K562 (cell line): ENCODE measurements around the gene TBC1D1. TPM values are rescaled to one million over a fixed set of nuclear protein-coding genes. Genes with fewer than 3 reads are reported as not detected.

Experiments used
- ATAC-seq: fragments of 200-7000 bp; cut with Tn5 transposase; 3 replicates; pipeline ENCODE4 v1.9.1; 2020; ENCODE audit warnings: moderate library complexity
- BruUV-seq: library from RNA; stranded (reverse); fragments of 400-500 nt; replicated peaks from 2 replicates; lab custom pipeline; 2021; lab: Mats Ljungman, UMichigan
- CTCF ChIA-PET: fragments of 300-600 bp; formaldehyde crosslinking; extraction: SDS; loops from one replicate; lab custom pipeline; 2021; ENCODE audit warnings: low intra/inter-chr PET ratio; lab: Yijun Ruan, JAX
- POLR2A ChIA-PET: fragments of 300-600, 350-650 bp; sonication (Branson Sonifier 250); formaldehyde crosslinking; extraction: SDS; loops from one replicate; lab custom pipeline; 2021; ENCODE audit warnings: antibody characterized with exemption, inconsistent platforms; lab: Yijun Ruan, JAX
- DNase-seq, 4 experiments: peaks; one replicate each; pipeline versions ENCODE4 v3.0.0 to v3.0.0-alpha.2; 2011 to 2018; ENCODE audit warnings: low spot score in 3 of 4, mixed read lengths in 3 of 4; ENCODE audit errors: extremely low read depth in 1 of 4
- FAIRE-seq: peaks from 2 replicates; lab custom pipeline; 2011; peaks lifted over from hg19 to GRCh38; lab: Jason Lieb, UNC
- H2AFZ ChIP-seq: 2 replicates; pipeline ENCODE4 v1.6.0; 2011; ENCODE audit warnings: low read depth, low read length, control low read depth, inconsistent platforms
- H3K27ac ChIP-seq: fragments of 200-600 bp; 3 replicates; pipeline ENCODE4 v1.8.0; 2011; ENCODE audit warnings: low read depth, mild to moderate bottlenecking, control low read depth, inconsistent platforms, low read length, moderate library complexity, mixed read lengths; ENCODE audit errors: extremely low read depth
- H3K27me3 ChIP-seq, 2 experiments: fragments of 300-600 bp in 1 of 2; 2 replicates in 1 of 2; 3 replicates in 1 of 2; pipeline versions ENCODE4 v1.6.0 to v1.8.0; 2011; ENCODE audit warnings: inconsistent platforms in 2 of 2, low read length in 2 of 2, mild to moderate bottlenecking in 1 of 2, mixed read lengths in 1 of 2, moderate library complexity in 1 of 2; ENCODE audit not compliant: control insufficient read depth in 2 of 2, insufficient read depth in 2 of 2
- H3K36me3 ChIP-seq: fragments of 300-600 bp; 3 replicates; pipeline ENCODE4 v1.8.0; 2011; ENCODE audit warnings: mild to moderate bottlenecking, low read length, inconsistent platforms; ENCODE audit not compliant: control insufficient read depth, insufficient read depth
- H3K4me1 ChIP-seq, 2 experiments: fragments of 200-600 bp in 1 of 2; replicated peaks in 1 of 2; 2 replicates in 1 of 2; 3 replicates in 1 of 2; pipeline versions ENCODE4 v1.5.1 to v1.8.0; 2011; ENCODE audit warnings: inconsistent platforms in 2 of 2, low read length in 2 of 2, mild to moderate bottlenecking in 1 of 2, mixed read lengths in 1 of 2, moderate library complexity in 1 of 2; ENCODE audit not compliant: control insufficient read depth in 2 of 2, insufficient read depth in 2 of 2
- H3K4me2 ChIP-seq: 2 replicates; pipeline ENCODE4 v1.6.1; 2011; ENCODE audit warnings: low read length, control low read depth, inconsistent platforms, mixed read lengths; ENCODE audit not compliant: insufficient read depth
- H3K4me3 ChIP-seq: fragments of 200-600 bp; sonication (generic), shearing (Covaris generic); 2 replicates; pipeline ENCODE4 v1.5.1; 2016; ENCODE audit warnings: control low read depth, inconsistent platforms
- H3K79me2 ChIP-seq: fragments of 200-600 bp; 3 replicates; pipeline ENCODE4 v1.8.0; 2011; ENCODE audit warnings: low read length, inconsistent platforms; ENCODE audit not compliant: control insufficient read depth, insufficient read depth
- H3K9ac ChIP-seq, 2 experiments: 2 replicates each; pipeline versions ENCODE4 v1.6.0 to v1.6.1; 2011; ENCODE audit warnings: low read depth in 2 of 2, low read length in 2 of 2, control low read depth in 1 of 2, inconsistent platforms in 1 of 2, mild to moderate bottlenecking in 1 of 2, mixed read lengths in 1 of 2; ENCODE audit not compliant: insufficient read depth in 1 of 2
- H3K9me1 ChIP-seq: one replicate; pipeline ENCODE4 v1.6.0; 2011; ENCODE audit warnings: inconsistent platforms, mild to moderate bottlenecking, low read length, moderate library complexity; ENCODE audit not compliant: control insufficient read depth, insufficient read depth
- H3K9me3 ChIP-seq: replicated peaks from 2 replicates; pipeline ENCODE4 v1.5.1; 2011; ENCODE audit warnings: low read depth, low read length, inconsistent platforms; ENCODE audit not compliant: control insufficient read depth, insufficient read depth
- H4K20me1 ChIP-seq: replicated peaks from 2 replicates; pipeline ENCODE4 v1.6.1; 2011; ENCODE audit warnings: low read length, inconsistent platforms, mixed read lengths; ENCODE audit not compliant: control insufficient read depth, insufficient read depth
- CEBPB ChIP-seq: fragments of 450-650 bp; IDR thresholded peaks from 2 replicates; pipeline ENCODE4 v1.6.1; 2016; ENCODE audit warnings: missing genetic modification characterization, missing compliant biosample characterization
- DMBX1 ChIP-seq: fragments of 250-450 bp; sonication (Bioruptor Pico); IDR thresholded peaks from 2 replicates; pipeline ENCODE4 v1.8.0; 2022; ENCODE audit warnings: inconsistent platforms, mild to moderate bottlenecking, moderate library complexity, borderline replicate concordance
- EGR1 ChIP-seq: fragments of 450-650 bp; conservative IDR thresholded peaks from 2 replicates; pipeline ENCODE4 v1.6.1; 2017; ENCODE audit warnings: mild to moderate bottlenecking
- ETV1 ChIP-seq: fragments of 450-650 bp; conservative IDR thresholded peaks from 2 replicates; pipeline ENCODE4 v1.6.1; 2016; ENCODE audit warnings: missing genetic modification characterization, control low read depth, low read depth, missing compliant biosample characterization
- KAT8 ChIP-seq: fragments of 450-650 bp; IDR thresholded peaks from 2 replicates; pipeline ENCODE4 v1.6.1; 2016; ENCODE audit warnings: low read depth, mild to moderate bottlenecking
- SMAD3 ChIP-seq: fragments of 450-650 bp; formaldehyde crosslinking; conservative IDR thresholded peaks from 2 replicates; pipeline ENCODE4 v1.4.0; 2020; ENCODE audit warnings: mild to moderate bottlenecking
- STAT5B ChIP-seq: fragments of 250-450 bp; sonication (Bioruptor Pico); IDR thresholded peaks from 2 replicates; pipeline ENCODE4 v1.8.0; 2021; ENCODE audit warnings: mild to moderate bottlenecking, inconsistent platforms
- ZNF239 ChIP-seq: fragments of 250-450 bp; sonication (Bioruptor Pico); IDR thresholded peaks from 2 replicates; pipeline ENCODE4 v1.4.0; 2020; ENCODE audit warnings: mild to moderate bottlenecking
- ZNF408 ChIP-seq: fragments of 250-450 bp; sonication (Bioruptor Pico); IDR thresholded peaks from 2 replicates; pipeline ENCODE4 v1.4.0; 2020; ENCODE audit warnings: low read depth, mild to moderate bottlenecking, moderate library complexity
- ZNF766 ChIP-seq: fragments of 200-800 bp; sonication (Bioruptor generic); conservative IDR thresholded peaks from 2 replicates; pipeline ENCODE4 v1.6.1; 2016; ENCODE audit warnings: missing genetic modification characterization, missing compliant biosample characterization
- WGBS: fragments of 100-300 bp; shearing (Covaris generic); methylation state at CpG from one replicate; pipeline ENCODE4 v1.1.6; 2016; ENCODE audit warnings: low coverage, mixed read lengths; ENCODE audit not compliant: insufficient coverage; ENCODE audit errors: missing lambda C conversion rate; 5-methylcytosine and 5-hydroxymethylcytosine counted together
- in situ Hi-C: fragments of 300-500 bp; cut with MboI; formaldehyde crosslinking; loops from 4 replicates; pipeline ENCODE4 v1.15.0; 2018; ENCODE audit warnings: inconsistent platforms, mixed read lengths
- intact Hi-C: fragments of 100-400 bp; cut with micrococcal nuclease; formaldehyde crosslinking; loops from 2 replicates; pipeline ENCODE4 v1.14.2; 2022
- polyA plus RNA-seq, 8 experiments: library from polyadenylated mRNA; depleted of rRNA in 4 of 8; stranded (reverse) in 5 of 8; unstranded in 3 of 8; fragments of >200 nt; fragmentation: Nextera tagmentation in 2 of 8; fragmentation: Illumina TruSeq in 1 of 8; extraction: Ambion mirVana in 2 of 8; extraction: Trizol in 1 of 8; gene quantifications; 2 replicates each; pipeline versions ENCODE4 v1.2.1 to v1.2.3, GENCODE V29; 2011 to 2014; ENCODE audit warnings: inconsistent platforms in 1 of 8, missing spikeins in 1 of 8
- total RNA-seq, 7 experiments: library from RNA; depleted of rRNA in 6 of 7; stranded (reverse); fragments of >200 nt in 6 of 7; fragmentation: Illumina TruSeq in 2 of 7; extraction: Trizol in 2 of 7; gene quantifications; 2 replicates each; pipeline versions ENCODE4 v1.2.1 to v1.2.3, GENCODE V29; 2011 to 2021; ENCODE audit warnings: low replicate concordance in 1 of 7
- TF ChIP-seq, protein P1 (sequence below), 3 experiments: fragments of 200-800 bp in 1 of 3; fragments of 250-450 bp in 1 of 3; fragments of 450-650 bp in 1 of 3; sonication (Bioruptor Pico) in 1 of 3; sonication (Bioruptor generic) in 1 of 3; formaldehyde crosslinking in 1 of 3; IDR thresholded peaks; 2 replicates each; pipeline versions ENCODE4 v1.6.1 to v1.8.0; 2016 to 2022; ENCODE audit warnings: mild to moderate bottlenecking in 2 of 3, missing genetic modification characterization in 2 of 3, missing compliant biosample characterization in 1 of 3, moderate library complexity in 1 of 3
- TF ChIP-seq, protein P2 (sequence below): fragments of 450-650 bp; formaldehyde crosslinking; IDR thresholded peaks from 2 replicates; pipeline ENCODE4 v1.4.0; 2020; ENCODE audit warnings: mild to moderate bottlenecking, moderate library complexity

TBC1D1 gene
- total and polyA plus RNA-seq, 9 of the 15 experiments (the other 6 are each of a cell fraction or from before 2014, with no cell fraction given) = 0.59 to 14.2 (median 8.8) TPM

DNA sequence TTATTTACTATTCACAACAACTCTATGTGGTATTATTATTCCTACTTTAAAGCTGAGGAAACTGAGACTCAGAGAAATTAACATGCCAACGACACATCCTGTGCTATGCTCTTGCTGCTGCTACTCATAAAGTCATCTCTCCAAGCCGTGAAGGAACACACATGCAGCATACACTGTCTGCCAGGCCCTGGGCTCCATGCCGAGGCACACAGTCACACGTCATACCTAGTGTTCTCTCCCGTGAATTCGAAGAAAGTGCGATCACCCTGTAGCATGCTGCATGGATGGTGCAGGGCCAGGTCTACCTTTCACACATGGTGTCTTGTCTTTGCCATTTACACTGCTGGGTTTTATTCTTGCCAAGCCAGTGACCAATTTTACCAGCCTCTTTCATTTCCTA lies 34.1 kb downstream of the TBC1D1 start:
- CTCF ChIA-PET = no interaction called here
- Histone ChIP-seq H3K4me2 (no peak overlapping the region), H3K4me1 (no peaks in the 10 kb centered on the region), H3K79me2 (no peaks in the 10 kb centered on the region), H3K9me1 (no peaks in the 10 kb centered on the region), H3K9me3 (no peaks in the 10 kb centered on the region), H4K20me1 (no peaks in the 10 kb centered on the region), H3K4me3 (no peak overlapping the region), H3K27ac (no peak overlapping the region), H3K9ac (no peak overlapping the region), H3K27me3 (peaks cover 14 to 28% of the 10 kb centered on the region in 2 experiments), H3K36me3 (no peaks in the 10 kb centered on the region), H2AFZ (no peak overlapping the region)
- TF ChIP-seq ZNF408 (CRISPR knock-in tag) (no peak), ETV1 (tag) (no peak), KAT8 (no peak)
- ATAC-seq (no peak), FAIRE-seq (no peak), DNase-seq (no peak)
- 0% methylated on average over 7 of the region's 7 CpGs for WGBS
- POLR2A ChIA-PET = no interaction called here
- no TSS peak for BruUV-seq
- intact Hi-C loops (no loop called here), in situ Hi-C loops (no loop called here)

DNA sequence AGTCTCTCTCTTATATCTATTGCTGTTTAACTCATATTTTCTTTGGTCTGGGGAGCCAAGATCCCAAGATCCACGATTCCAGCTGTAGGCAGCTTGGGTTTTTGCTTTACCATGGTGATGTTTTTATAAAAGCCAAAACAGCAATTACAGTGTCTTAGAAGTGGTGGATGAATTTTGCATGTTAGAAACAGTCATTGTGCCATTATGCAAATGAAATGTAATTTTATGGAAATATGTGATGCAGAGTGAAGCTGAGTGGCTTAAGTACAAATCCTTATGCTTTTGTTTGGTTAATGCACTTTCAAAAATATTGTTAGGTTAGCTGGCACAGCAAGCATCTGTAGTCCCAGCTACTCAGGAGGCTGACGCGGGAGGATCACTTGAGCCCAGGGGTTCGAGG lies 36.5 kb downstream of the TBC1D1 start:
- no TSS peak for BruUV-seq
- no peak overlapping the region for H3K4me3 ChIP-seq
- no peaks in the 10 kb centered on the region for H3K4me1 ChIP-seq
- no peaks in the 10 kb centered on the region for H3K9me3 ChIP-seq
- H2AFZ ChIP-seq = no peak overlapping the region
- WGBS = 0% methylated on average over 4 of the region's 4 CpGs
- intact Hi-C loops (no loop called here), in situ Hi-C loops (no loop called here)
- no peaks in the 10 kb centered on the region for H3K79me2 ChIP-seq
- H3K27me3 ChIP-seq = peaks cover 10 to 25% of the 10 kb centered on the region in 2 experiments
- H3K27ac ChIP-seq = no peak overlapping the region
- CTCF ChIA-PET = no interaction called here
- POLR2A ChIA-PET = no interaction called here
- FAIRE-seq = no peak
- H4K20me1 ChIP-seq = no peaks in the 10 kb centered on the region
- no peak for ATAC-seq
- no peaks in the 10 kb centered on the region for H3K9me1 ChIP-seq
- no peak for DNase-seq
- H3K9ac ChIP-seq = no peak overlapping the region
- H3K4me2 ChIP-seq = no peak overlapping the region
- no peaks in the 10 kb centered on the region for H3K36me3 ChIP-seq
- TF ChIP-seq CEBPB (tag) (no peak), EGR1 (no peak), DMBX1 (CRISPR knock-in tag) (no peak), SMAD3 (no peak), ZNF239 (CRISPR knock-in tag) (no peak), STAT5B (CRISPR knock-in tag) (no peak), ZNF766 (CRISPR knock-in tag) (no peak)
- TF ChIP-seq, protein P1, sequence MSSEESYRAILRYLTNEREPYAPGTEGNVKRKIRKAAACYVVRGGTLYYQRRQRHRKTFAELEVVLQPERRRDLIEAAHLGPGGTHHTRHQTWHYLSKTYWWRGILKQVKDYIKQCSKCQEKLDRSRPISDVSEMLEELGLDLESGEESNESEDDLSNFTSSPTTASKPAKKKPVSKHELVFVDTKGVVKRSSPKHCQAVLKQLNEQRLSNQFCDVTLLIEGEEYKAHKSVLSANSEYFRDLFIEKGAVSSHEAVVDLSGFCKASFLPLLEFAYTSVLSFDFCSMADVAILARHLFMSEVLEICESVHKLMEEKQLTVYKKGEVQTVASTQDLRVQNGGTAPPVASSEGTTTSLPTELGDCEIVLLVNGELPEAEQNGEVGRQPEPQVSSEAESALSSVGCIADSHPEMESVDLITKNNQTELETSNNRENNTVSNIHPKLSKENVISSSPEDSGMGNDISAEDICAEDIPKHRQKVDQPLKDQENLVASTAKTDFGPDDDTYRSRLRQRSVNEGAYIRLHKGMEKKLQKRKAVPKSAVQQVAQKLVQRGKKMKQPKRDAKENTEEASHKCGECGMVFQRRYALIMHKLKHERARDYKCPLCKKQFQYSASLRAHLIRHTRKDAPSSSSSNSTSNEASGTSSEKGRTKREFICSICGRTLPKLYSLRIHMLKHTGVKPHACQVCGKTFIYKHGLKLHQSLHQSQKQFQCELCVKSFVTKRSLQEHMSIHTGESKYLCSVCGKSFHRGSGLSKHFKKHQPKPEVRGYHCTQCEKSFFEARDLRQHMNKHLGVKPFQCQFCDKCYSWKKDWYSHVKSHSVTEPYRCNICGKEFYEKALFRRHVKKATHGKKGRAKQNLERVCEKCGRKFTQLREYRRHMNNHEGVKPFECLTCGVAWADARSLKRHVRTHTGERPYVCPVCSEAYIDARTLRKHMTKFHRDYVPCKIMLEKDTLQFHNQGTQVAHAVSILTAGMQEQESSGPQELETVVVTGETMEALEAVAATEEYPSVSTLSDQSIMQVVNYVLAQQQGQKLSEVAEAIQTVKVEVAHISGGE (CRISPR knock-in tag; IDR thresholded peaks at IDR 0.05) = no peak
- TF ChIP-seq, protein P2, sequence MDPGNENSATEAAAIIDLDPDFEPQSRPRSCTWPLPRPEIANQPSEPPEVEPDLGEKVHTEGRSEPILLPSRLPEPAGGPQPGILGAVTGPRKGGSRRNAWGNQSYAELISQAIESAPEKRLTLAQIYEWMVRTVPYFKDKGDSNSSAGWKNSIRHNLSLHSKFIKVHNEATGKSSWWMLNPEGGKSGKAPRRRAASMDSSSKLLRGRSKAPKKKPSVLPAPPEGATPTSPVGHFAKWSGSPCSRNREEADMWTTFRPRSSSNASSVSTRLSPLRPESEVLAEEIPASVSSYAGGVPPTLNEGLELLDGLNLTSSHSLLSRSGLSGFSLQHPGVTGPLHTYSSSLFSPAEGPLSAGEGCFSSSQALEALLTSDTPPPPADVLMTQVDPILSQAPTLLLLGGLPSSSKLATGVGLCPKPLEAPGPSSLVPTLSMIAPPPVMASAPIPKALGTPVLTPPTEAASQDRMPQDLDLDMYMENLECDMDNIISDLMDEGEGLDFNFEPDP = no peak
